Neural cell (in vitro differentiated cells): ENCODE measurements around the gene CLDN22. TPM values are rescaled to one million over a fixed set of nuclear protein-coding genes. Genes with fewer than 3 reads are reported as not detected.

Source experiments
- H2AFZ ChIP-seq: fragments of 200-600, 300-800 bp; sonication (generic), shearing (Covaris generic); 2 replicates; pipeline ENCODE4 v1.6.0; 2014; ENCODE audit warnings: low read depth, mild to moderate bottlenecking, antibody characterized with exemption, low read length, moderate library complexity
- H3F3A ChIP-seq: fragments of 200-600 bp; shearing (Covaris generic); 2 replicates; pipeline ENCODE4 v1.6.1; 2016; ENCODE audit warnings: mild to moderate bottlenecking, moderate library complexity, mixed read lengths, antibody characterized with exemption, low read length; ENCODE audit not compliant: insufficient read depth, poor library complexity, severe bottlenecking
- H3K27ac ChIP-seq: fragments of 200-600, 300-800 bp; sonication (generic), shearing (Covaris generic); 2 replicates; pipeline ENCODE4 v1.5.1; 2014; ENCODE audit warnings: mild to moderate bottlenecking, low read length, moderate library complexity
- H3K27me3 ChIP-seq: fragments of 300-800, 200-600 bp; sonication (generic), shearing (Covaris generic); 2 replicates; pipeline ENCODE4 v1.6.0; 2014; ENCODE audit warnings: mild to moderate bottlenecking, low read depth, low read length, moderate library complexity; ENCODE audit not compliant: insufficient read depth
- H3K36me3 ChIP-seq: fragments of 300-800, 200-600 bp; sonication (generic), shearing (Covaris generic); 2 replicates; pipeline ENCODE4 v1.5.1; 2014; ENCODE audit warnings: mild to moderate bottlenecking, antibody characterized with exemption, low read length, moderate library complexity; ENCODE audit not compliant: insufficient read depth
- H3K4me2 ChIP-seq: fragments of 300-800, 200-600 bp; sonication (generic), shearing (Covaris generic); 2 replicates; pipeline ENCODE4 v1.6.0; 2014; ENCODE audit warnings: mild to moderate bottlenecking, low read length
- H3K4me3 ChIP-seq: fragments of 300-800, 200-600 bp; sonication (generic), shearing (Covaris generic); 2 replicates; pipeline ENCODE4 v1.5.1; 2014; ENCODE audit warnings: mild to moderate bottlenecking, low read length, moderate library complexity
- H3K79me2 ChIP-seq: fragments of 200-600 bp; shearing (Covaris generic); replicated peaks from 2 replicates; pipeline ENCODE4 v1.6.0; 2014; ENCODE audit warnings: mild to moderate bottlenecking, low read length, moderate library complexity; ENCODE audit not compliant: insufficient read depth
- H3K9ac ChIP-seq: fragments of 300-800, 200-600 bp; sonication (generic), shearing (Covaris generic); 2 replicates; pipeline ENCODE4 v1.6.1; 2016; ENCODE audit warnings: mild to moderate bottlenecking, low read length, mixed read lengths
- H3K9me2 ChIP-seq: fragments of 200-600 bp; shearing (Covaris generic); 2 replicates; pipeline ENCODE4 v1.6.1; 2016; ENCODE audit warnings: mild to moderate bottlenecking, low read length, mixed read lengths; ENCODE audit not compliant: insufficient read depth
- H3K9me3 ChIP-seq: fragments of 200-600, 300-800 bp; sonication (generic), shearing (Covaris generic); 2 replicates; pipeline ENCODE4 v1.6.1; 2016; ENCODE audit warnings: mild to moderate bottlenecking, mixed run types, low read length, moderate library complexity, mixed read lengths
- H4K20me1 ChIP-seq: fragments of 200-600 bp; shearing (Covaris generic); 2 replicates; pipeline ENCODE4 v1.6.1; 2016; ENCODE audit warnings: mild to moderate bottlenecking, mixed run types; ENCODE audit not compliant: insufficient read depth
- CTCF ChIP-seq: fragments of 450-650 bp; IDR thresholded peaks from 2 replicates; pipeline ENCODE4 v1.5.1; 2014; ENCODE audit warnings: antibody characterized with exemption, mild to moderate bottlenecking, moderate library complexity; ENCODE audit not compliant: poor library complexity, severe bottlenecking
- EP300 ChIP-seq: fragments of 450-650 bp; conservative IDR thresholded peaks from 2 replicates; pipeline ENCODE4 v1.6.1; 2014; ENCODE audit warnings: antibody characterized with exemption, mild to moderate bottlenecking, moderate library complexity; ENCODE audit not compliant: poor library complexity, severe bottlenecking
- EZH2 ChIP-seq: fragments of 200-600, 300-800 bp; shearing (Covaris generic), sonication (generic); IDR thresholded peaks from 2 replicates; pipeline ENCODE4 v1.6.1; 2014; ENCODE audit warnings: antibody characterized with exemption, low read length, borderline replicate concordance, mild to moderate bottlenecking; ENCODE audit not compliant: insufficient read depth, poor library complexity, severe bottlenecking
- MXI1 ChIP-seq: fragments of 450-650 bp; conservative IDR thresholded peaks from 2 replicates; pipeline ENCODE4 v1.6.1; 2014; ENCODE audit warnings: antibody characterized with exemption, mild to moderate bottlenecking; ENCODE audit not compliant: poor library complexity, severe bottlenecking
- POLR2AphosphoS5 ChIP-seq: IDR thresholded peaks from 2 replicates; pipeline ENCODE4 v1.6.1; 2012
- RAD21 ChIP-seq: fragments of 450-650 bp; conservative IDR thresholded peaks from 2 replicates; pipeline ENCODE4 v1.6.1; 2014; ENCODE audit warnings: antibody characterized with exemption, mild to moderate bottlenecking, moderate library complexity
- SMC3 ChIP-seq: fragments of 450-650 bp; conservative IDR thresholded peaks from 2 replicates; pipeline ENCODE4 v1.6.1; 2014; ENCODE audit warnings: antibody characterized with exemption, mild to moderate bottlenecking, moderate library complexity; ENCODE audit not compliant: poor library complexity
- TAF1 ChIP-seq: IDR thresholded peaks from 2 replicates; pipeline ENCODE4 v1.6.1; 2012; ENCODE audit warnings: low read depth
- polyA plus RNA-seq: library from polyadenylated mRNA; depleted of rRNA; stranded (reverse); fragments of >200 nt; gene quantifications from 2 replicates; pipeline ENCODE4 v1.2.3, GENCODE V29; 2014
- TF ChIP-seq, protein P1 (sequence below): IDR thresholded peaks from 2 replicates; pipeline ENCODE4 v1.6.1; 2012; ENCODE audit warnings: borderline replicate concordance

Gene CLDN22
- polyA plus RNA-seq, 1 donor from 2014 or later: not detected

DNA sequence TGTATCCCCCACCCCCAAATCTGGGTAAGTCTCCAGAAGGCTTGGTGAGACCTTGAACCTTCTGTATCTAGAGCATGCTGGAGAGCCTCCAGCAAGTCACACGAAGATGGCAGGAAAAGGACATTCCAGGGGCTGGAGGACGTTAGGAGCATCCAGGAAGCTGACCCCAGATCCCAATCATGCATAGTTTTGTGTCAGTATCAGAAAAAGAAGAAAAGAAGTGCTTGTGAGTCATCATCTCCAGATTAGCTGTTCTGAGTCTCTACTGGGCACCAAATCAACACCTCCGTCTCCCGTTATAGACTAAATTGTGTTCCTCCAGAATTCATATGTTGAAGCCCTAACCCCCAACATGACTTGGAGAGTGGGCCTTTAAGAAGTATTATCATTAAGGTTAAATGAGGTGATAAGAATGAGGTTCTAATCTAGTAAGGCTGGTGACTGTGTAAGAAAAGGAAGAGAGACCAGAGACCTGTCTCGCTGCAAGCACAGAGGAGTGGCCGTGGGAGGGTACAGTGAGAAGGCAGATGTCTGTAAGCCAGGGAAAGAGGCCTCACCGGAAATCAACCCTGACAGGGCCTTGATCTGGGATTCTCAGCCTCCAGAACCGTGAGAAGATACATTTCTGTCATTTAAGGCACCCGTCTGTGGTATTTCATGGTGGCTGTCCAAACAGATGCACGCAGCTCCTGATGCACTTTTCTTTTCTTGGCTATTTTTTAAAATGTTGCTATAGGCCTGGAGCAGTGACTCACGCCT, 40.3 kb upstream of the CLDN22 start:
- no peaks in the 10 kb centered on the region for H3K27me3 ChIP-seq
- H3K4me2 ChIP-seq: no peak overlapping the region
- no peaks in the 10 kb centered on the region for H3K79me2 ChIP-seq
- no peaks in the 10 kb centered on the region for H3K9me2 ChIP-seq
- H3K4me3 ChIP-seq: no peak overlapping the region
- TF ChIP-seq CTCF (no peak), MXI1 (no peak), POLR2AphosphoS5 (no peak), RAD21 (no peak), EZH2 (no peak), SMC3 (no peak), EP300 (no peak), TAF1 (no peak)
- TF ChIP-seq, protein P1, sequence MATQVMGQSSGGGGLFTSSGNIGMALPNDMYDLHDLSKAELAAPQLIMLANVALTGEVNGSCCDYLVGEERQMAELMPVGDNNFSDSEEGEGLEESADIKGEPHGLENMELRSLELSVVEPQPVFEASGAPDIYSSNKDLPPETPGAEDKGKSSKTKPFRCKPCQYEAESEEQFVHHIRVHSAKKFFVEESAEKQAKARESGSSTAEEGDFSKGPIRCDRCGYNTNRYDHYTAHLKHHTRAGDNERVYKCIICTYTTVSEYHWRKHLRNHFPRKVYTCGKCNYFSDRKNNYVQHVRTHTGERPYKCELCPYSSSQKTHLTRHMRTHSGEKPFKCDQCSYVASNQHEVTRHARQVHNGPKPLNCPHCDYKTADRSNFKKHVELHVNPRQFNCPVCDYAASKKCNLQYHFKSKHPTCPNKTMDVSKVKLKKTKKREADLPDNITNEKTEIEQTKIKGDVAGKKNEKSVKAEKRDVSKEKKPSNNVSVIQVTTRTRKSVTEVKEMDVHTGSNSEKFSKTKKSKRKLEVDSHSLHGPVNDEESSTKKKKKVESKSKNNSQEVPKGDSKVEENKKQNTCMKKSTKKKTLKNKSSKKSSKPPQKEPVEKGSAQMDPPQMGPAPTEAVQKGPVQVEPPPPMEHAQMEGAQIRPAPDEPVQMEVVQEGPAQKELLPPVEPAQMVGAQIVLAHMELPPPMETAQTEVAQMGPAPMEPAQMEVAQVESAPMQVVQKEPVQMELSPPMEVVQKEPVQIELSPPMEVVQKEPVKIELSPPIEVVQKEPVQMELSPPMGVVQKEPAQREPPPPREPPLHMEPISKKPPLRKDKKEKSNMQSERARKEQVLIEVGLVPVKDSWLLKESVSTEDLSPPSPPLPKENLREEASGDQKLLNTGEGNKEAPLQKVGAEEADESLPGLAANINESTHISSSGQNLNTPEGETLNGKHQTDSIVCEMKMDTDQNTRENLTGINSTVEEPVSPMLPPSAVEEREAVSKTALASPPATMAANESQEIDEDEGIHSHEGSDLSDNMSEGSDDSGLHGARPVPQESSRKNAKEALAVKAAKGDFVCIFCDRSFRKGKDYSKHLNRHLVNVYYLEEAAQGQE: no peak
- H2AFZ ChIP-seq: no peak overlapping the region
- H3K27ac ChIP-seq: no peak overlapping the region
- no peak overlapping the region for H3K9ac ChIP-seq
- H3F3A ChIP-seq: no peaks in the 10 kb centered on the region
- H3K9me3 ChIP-seq: no peaks in the 10 kb centered on the region
- H4K20me1 ChIP-seq: no peaks in the 10 kb centered on the region
- H3K36me3 ChIP-seq: no peaks in the 10 kb centered on the region

DNA sequence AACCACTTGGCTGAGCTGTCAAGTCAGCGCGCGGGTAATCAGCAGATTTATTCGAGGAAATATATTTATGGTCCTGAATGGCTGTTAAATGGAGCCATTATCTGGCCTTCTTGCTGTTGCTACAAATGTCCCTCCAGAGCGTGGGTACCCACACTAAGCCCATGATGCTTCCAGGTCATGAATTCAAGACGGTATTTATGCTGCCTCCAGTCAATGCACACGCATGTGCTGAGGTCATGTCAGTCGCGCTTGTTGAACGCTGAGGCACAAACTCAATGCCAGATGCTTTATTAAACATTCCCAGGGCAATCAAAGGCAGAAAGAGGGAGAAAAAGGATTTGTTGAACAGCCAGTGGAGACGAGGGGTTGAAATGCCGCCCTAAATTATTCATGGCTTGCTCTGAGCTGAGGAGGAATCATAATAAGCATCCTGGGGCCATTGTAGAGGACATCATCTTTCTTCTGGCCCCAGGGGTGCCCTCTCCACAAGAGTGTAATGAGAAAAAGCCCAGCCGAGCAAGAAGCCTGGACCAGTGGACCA, 38.2 kb upstream of the CLDN22 start:
- Histone ChIP-seq H3K79me2 (no peaks in the 10 kb centered on the region), H3K9ac (no peak overlapping the region), H2AFZ (no peak overlapping the region), H3K9me3 (no peaks in the 10 kb centered on the region), H3K27ac (no peak overlapping the region), H3K27me3 (no peaks in the 10 kb centered on the region), H3K36me3 (no peaks in the 10 kb centered on the region), H4K20me1 (no peaks in the 10 kb centered on the region), H3K4me3 (no peak overlapping the region), H3K4me2 (no peak overlapping the region), H3F3A (no peaks in the 10 kb centered on the region), H3K9me2 (no peaks in the 10 kb centered on the region)
- TF ChIP-seq, protein P1: no peak
- TF ChIP-seq POLR2AphosphoS5 (no peak), MXI1 (no peak), RAD21 (no peak), SMC3 (no peak), TAF1 (no peak), CTCF (no peak), EZH2 (no peak), EP300 (no peak)
